ENCODE data around the gene PDE4C.

DNA sequence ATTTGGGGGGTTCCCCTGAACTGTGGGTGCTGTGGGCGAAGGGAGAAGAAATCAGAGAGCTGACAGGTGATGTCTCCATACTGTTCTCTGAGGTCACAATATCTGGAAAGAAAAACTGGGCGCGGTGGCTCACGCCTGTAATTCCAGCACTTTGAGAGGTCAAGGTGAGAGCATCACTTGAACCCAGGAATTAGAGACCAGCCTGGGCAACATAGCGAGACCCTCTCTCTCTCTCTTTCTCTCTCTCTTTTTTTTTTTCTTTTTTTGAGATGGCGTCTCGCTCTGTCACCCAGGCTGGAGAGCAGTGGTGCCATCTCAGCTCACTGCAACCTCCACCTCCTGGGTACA lies 26.1 kb upstream of the PDE4C start:
- TF ChIP-seq, protein P1, sequence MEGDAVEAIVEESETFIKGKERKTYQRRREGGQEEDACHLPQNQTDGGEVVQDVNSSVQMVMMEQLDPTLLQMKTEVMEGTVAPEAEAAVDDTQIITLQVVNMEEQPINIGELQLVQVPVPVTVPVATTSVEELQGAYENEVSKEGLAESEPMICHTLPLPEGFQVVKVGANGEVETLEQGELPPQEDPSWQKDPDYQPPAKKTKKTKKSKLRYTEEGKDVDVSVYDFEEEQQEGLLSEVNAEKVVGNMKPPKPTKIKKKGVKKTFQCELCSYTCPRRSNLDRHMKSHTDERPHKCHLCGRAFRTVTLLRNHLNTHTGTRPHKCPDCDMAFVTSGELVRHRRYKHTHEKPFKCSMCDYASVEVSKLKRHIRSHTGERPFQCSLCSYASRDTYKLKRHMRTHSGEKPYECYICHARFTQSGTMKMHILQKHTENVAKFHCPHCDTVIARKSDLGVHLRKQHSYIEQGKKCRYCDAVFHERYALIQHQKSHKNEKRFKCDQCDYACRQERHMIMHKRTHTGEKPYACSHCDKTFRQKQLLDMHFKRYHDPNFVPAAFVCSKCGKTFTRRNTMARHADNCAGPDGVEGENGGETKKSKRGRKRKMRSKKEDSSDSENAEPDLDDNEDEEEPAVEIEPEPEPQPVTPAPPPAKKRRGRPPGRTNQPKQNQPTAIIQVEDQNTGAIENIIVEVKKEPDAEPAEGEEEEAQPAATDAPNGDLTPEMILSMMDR (tag by site-specific recombination; IDR thresholded peaks at IDR 0.05) = no peak
- TF ChIP-seq WT1 (tag by site-specific recombination; IDR thresholded peaks at IDR 0.05) = no peak
- no peak for TF ChIP-seq ZNF560 (tag by site-specific recombination; IDR thresholded peaks at IDR 0.05; ENCODE audit: borderline replicate concordance)
- TF ChIP-seq ZNF24 (tag by site-specific recombination; IDR thresholded peaks at IDR 0.05) = no peak
- TF ChIP-seq, protein P2, sequence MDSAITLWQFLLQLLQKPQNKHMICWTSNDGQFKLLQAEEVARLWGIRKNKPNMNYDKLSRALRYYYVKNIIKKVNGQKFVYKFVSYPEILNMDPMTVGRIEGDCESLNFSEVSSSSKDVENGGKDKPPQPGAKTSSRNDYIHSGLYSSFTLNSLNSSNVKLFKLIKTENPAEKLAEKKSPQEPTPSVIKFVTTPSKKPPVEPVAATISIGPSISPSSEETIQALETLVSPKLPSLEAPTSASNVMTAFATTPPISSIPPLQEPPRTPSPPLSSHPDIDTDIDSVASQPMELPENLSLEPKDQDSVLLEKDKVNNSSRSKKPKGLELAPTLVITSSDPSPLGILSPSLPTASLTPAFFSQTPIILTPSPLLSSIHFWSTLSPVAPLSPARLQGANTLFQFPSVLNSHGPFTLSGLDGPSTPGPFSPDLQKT (IDR thresholded peaks at IDR 0.05; ENCODE audit: borderline replicate concordance, low read depth, low read length) = no peak
- no peak for TF ChIP-seq ZNF792 (tag by site-specific recombination; IDR thresholded peaks at IDR 0.05)
- no peak for TF ChIP-seq ZNF585B (tag by site-specific recombination; IDR thresholded peaks at IDR 0.05)
- no peak for TF ChIP-seq YY2 (tag by site-specific recombination; IDR thresholded peaks at IDR 0.05)
- TF ChIP-seq ZNF121 (tag by site-specific recombination; IDR thresholded peaks at IDR 0.05) = 0 out of 2 replicates have a peak, but pooled peaks have one; percentile 15
- no peak for TF ChIP-seq ZNF843 (tag by site-specific recombination; IDR thresholded peaks at IDR 0.05)

All from HEK293 (cell line).